ENCODE measurements around the gene ANKRD55.

DNA sequence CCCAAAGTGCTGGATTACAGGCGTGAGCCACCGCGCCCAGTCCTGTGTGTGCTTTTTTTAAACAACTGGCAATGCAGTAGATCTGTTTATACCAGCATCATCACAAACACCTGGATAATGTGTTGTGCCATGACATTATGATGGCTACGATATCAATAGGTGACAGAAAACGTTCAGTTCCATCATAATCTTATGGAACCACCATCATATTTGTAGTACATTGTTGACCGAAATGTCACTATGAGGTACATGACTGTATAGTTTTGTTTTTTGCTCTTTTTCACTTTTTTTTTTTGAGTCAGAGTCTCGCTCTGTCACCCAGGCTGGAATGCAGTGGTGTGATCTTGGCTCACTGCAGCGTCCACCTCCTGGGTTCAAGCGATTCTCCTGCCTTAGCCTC, 24.4 kb downstream of the ANKRD55 start:
- TF ChIP-seq, protein P1, sequence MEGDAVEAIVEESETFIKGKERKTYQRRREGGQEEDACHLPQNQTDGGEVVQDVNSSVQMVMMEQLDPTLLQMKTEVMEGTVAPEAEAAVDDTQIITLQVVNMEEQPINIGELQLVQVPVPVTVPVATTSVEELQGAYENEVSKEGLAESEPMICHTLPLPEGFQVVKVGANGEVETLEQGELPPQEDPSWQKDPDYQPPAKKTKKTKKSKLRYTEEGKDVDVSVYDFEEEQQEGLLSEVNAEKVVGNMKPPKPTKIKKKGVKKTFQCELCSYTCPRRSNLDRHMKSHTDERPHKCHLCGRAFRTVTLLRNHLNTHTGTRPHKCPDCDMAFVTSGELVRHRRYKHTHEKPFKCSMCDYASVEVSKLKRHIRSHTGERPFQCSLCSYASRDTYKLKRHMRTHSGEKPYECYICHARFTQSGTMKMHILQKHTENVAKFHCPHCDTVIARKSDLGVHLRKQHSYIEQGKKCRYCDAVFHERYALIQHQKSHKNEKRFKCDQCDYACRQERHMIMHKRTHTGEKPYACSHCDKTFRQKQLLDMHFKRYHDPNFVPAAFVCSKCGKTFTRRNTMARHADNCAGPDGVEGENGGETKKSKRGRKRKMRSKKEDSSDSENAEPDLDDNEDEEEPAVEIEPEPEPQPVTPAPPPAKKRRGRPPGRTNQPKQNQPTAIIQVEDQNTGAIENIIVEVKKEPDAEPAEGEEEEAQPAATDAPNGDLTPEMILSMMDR (IDR thresholded peaks at IDR 0.05): no peak
- TF ChIP-seq POLR2A (IDR thresholded peaks at IDR 0.05): no peak

All from heart left ventricle (tissue), 13 donors.